A673 (cell line): ENCODE measurements around the gene HSD17B2. TPM values are rescaled to one million over a fixed set of nuclear protein-coding genes. Genes with fewer than 3 reads are reported as not detected.

ENCODE experiments used
- BruUV-seq: library from RNA; stranded (reverse); fragments of 400-500 nt; replicated peaks from 2 replicates; lab custom pipeline; 2021; lab: Mats Ljungman, UMichigan
- CTCF ChIA-PET: fragments of 300-600 bp; sonication (Branson Sonifier 250); formaldehyde crosslinking; loops from one replicate; lab custom pipeline; 2022; ENCODE audit warnings: antibody characterized with exemption; lab: Charles Lee
- POLR2A ChIA-PET: fragments of 300-600 bp; sonication (Branson Sonifier 250); formaldehyde crosslinking; loops from one replicate; lab custom pipeline; 2022; ENCODE audit warnings: antibody characterized with exemption; ENCODE audit not compliant: low non-redundant PET; lab: Charles Lee
- DNase-seq: peaks from one replicate; pipeline ENCODE4 v3.0.0-alpha.2; 2015; ENCODE audit warnings: low spot score
- H3K27ac ChIP-seq: fragments of 200-600 bp; sonication (generic); 2 replicates; pipeline ENCODE4 v1.5.1; 2016; ENCODE audit warnings: mixed run types, low read depth, mild to moderate bottlenecking, mixed read lengths, antibody characterized with exemption, low read length; ENCODE audit not compliant: poor library complexity, severe bottlenecking
- H3K27me3 ChIP-seq: fragments of 200-600 bp; sonication (generic); replicated peaks from 2 replicates; pipeline ENCODE4 v1.6.1; 2017; ENCODE audit warnings: mixed run types, low read depth, mild to moderate bottlenecking, mixed read lengths, antibody characterized with exemption, low read length; ENCODE audit not compliant: insufficient read depth, poor library complexity
- H3K36me3 ChIP-seq: fragments of 200-600 bp; sonication (generic); 2 replicates; pipeline ENCODE4 v1.6.1; 2016; ENCODE audit warnings: mixed run types, mild to moderate bottlenecking, mixed read lengths, antibody characterized with exemption, low read length; ENCODE audit not compliant: insufficient read depth, poor library complexity, severe bottlenecking
- H3K4me1 ChIP-seq: fragments of 200-600 bp; sonication (generic); 2 replicates; pipeline ENCODE4 v1.6.1; 2017; ENCODE audit warnings: mixed run types, mild to moderate bottlenecking, mixed read lengths, antibody characterized with exemption, low read length; ENCODE audit not compliant: insufficient read depth, poor library complexity, severe bottlenecking
- H3K4me3 ChIP-seq: fragments of 200-600 bp; sonication (generic); 2 replicates; pipeline ENCODE4 v1.5.1; 2016; ENCODE audit warnings: low read depth, mixed run types, mild to moderate bottlenecking, mixed read lengths, low read length; ENCODE audit not compliant: poor library complexity, severe bottlenecking
- H3K9me3 ChIP-seq: fragments of 200-600 bp; sonication (generic); 2 replicates; pipeline ENCODE4 v1.6.1; 2016; ENCODE audit warnings: mixed run types, low read depth, mild to moderate bottlenecking, mixed read lengths, antibody characterized with exemption, low read length; ENCODE audit not compliant: poor library complexity, severe bottlenecking
- CTCF ChIP-seq: fragments of 300-800, 200-600 bp; sonication (generic); conservative IDR thresholded peaks from 2 replicates; pipeline ENCODE4 v1.5.1; 2017; ENCODE audit warnings: low read depth, mild to moderate bottlenecking, antibody characterized with exemption, low read length, moderate library complexity, mixed read lengths
- EZH2 ChIP-seq: fragments of 200-600 bp; sonication (generic); IDR thresholded peaks from 2 replicates; pipeline ENCODE4 v1.6.1; 2017; ENCODE audit warnings: borderline replicate concordance, low read depth, mild to moderate bottlenecking, mixed read lengths, antibody characterized with exemption, low read length; ENCODE audit not compliant: poor library complexity, severe bottlenecking
- intact Hi-C: fragments of 100-400 bp; cut with micrococcal nuclease; formaldehyde crosslinking; loops from one replicate; pipeline ENCODE4 v1.10.0; 2022; ENCODE audit not compliant: unreplicated experiment
- total RNA-seq: library from RNA; stranded (reverse); gene quantifications from 2 replicates; pipeline ENCODE4 v1.2.3, GENCODE V29; 2021

HSD17B2 gene
- total RNA-seq, 1 experiment from 2014 or later: 4.9 TPM

- H3K9me3 ChIP-seq: no peaks in the 10 kb centered on the region
- ChIA-PET CTCF (no interaction called here), POLR2A (no interaction called here)
- no TSS peak for BruUV-seq
- intact Hi-C loops: no loop called here
- TF ChIP-seq EZH2 (no peak), CTCF (no peak)
- DNase-seq: no peak
- no peak overlapping the region for H3K4me3 ChIP-seq
- peaks cover 3% of the 10 kb centered on the region for H3K27me3 ChIP-seq
- no peaks in the 10 kb centered on the region for H3K36me3 ChIP-seq
- H3K27ac ChIP-seq: no peak overlapping the region
- no peaks in the 10 kb centered on the region for H3K4me1 ChIP-seq
These were observed 21.5 kb downstream of the HSD17B2 start for GRCh38 chr16:82056550-82056896.

- TF ChIP-seq EZH2 (no peak), CTCF (no peak)
- no peak overlapping the region for H3K27ac ChIP-seq
- ChIA-PET POLR2A (no interaction called here), CTCF (no interaction called here)
- H3K4me1 ChIP-seq: no peaks in the 10 kb centered on the region
- H3K9me3 ChIP-seq: no peaks in the 10 kb centered on the region
- DNase-seq: peak; percentile 12
- intact Hi-C loops: no loop called here
- H3K4me3 ChIP-seq: no peak overlapping the region
- BruUV-seq: no TSS peak
- no peaks in the 10 kb centered on the region for H3K27me3 ChIP-seq
- no peaks in the 10 kb centered on the region for H3K36me3 ChIP-seq
These were observed 24.3 kb downstream of the HSD17B2 start for GRCh38 chr16:82059161-82059982.

- H3K27me3 ChIP-seq: no peaks in the 10 kb centered on the region
- H3K4me3 ChIP-seq: no peak overlapping the region
- DNase-seq: no peak
- POLR2A ChIA-PET: no interaction called here
- H3K4me1 ChIP-seq: no peaks in the 10 kb centered on the region
- CTCF ChIA-PET: no interaction called here
- intact Hi-C loops: no loop called here
- BruUV-seq: no TSS peak
- H3K36me3 ChIP-seq: no peaks in the 10 kb centered on the region
- H3K27ac ChIP-seq: no peak overlapping the region
- TF ChIP-seq CTCF: no peak
- TF ChIP-seq EZH2: no peak
- no peaks in the 10 kb centered on the region for H3K9me3 ChIP-seq
These were observed 24.9 kb downstream of the HSD17B2 start for GRCh38 chr16:82059983-82060421.
